HepG2 (cell line): ENCODE results near the gene ATP5PB. TPM values are rescaled to one million over a fixed set of nuclear protein-coding genes. Genes with fewer than 3 reads are reported as not detected.

ENCODE experiments used
- ATAC-seq: fragments of 200-7000 bp; cut with Tn5 transposase; 3 replicates; pipeline ENCODE4 v1.9.1; 2020; ENCODE audit warnings: mild to moderate bottlenecking, moderate library complexity
- BruUV-seq: library from RNA; stranded (reverse); fragments of 400-500 nt; replicated peaks from 2 replicates; lab custom pipeline; 2021; lab: Mats Ljungman, UMichigan
- CTCF ChIA-PET: fragments of 300-600 bp; formaldehyde crosslinking; extraction: SDS; loops from one replicate; lab custom pipeline; 2021; ENCODE audit warnings: low total read pairs, inconsistent platforms, low intra/inter-chr PET ratio; lab: Yijun Ruan, JAX
- POLR2A ChIA-PET: fragments of 350-600 bp; sonication (Branson Sonifier 250); formaldehyde crosslinking; loops from one replicate; lab custom pipeline; 2020; ENCODE audit warnings: antibody characterized with exemption, inconsistent platforms; lab: Yijun Ruan, JAX
- DNase-seq: peaks from one replicate; pipeline ENCODE4 v3.0.0-alpha.2; 2015; ENCODE audit warnings: low spot score
- FAIRE-seq: peaks from 3 replicates; lab custom pipeline; 2011; peaks lifted over from hg19 to GRCh38; lab: Jason Lieb, UNC
- H2AFZ ChIP-seq: one replicate; pipeline ENCODE4 v1.6.1; 2011; ENCODE audit warnings: low read length, inconsistent platforms
- H3K27ac ChIP-seq: fragments of 300-600 bp; 3 replicates; pipeline ENCODE4 v1.8.0; 2011; ENCODE audit warnings: mixed run types, mild to moderate bottlenecking, mixed read lengths, low read length, inconsistent platforms; ENCODE audit not compliant: insufficient read depth; ENCODE audit errors: extremely low read length
- H3K27me3 ChIP-seq, 2 experiments: fragments of 200-600 bp in 1 of 2; 2 replicates in 1 of 2; 3 replicates in 1 of 2; pipeline versions ENCODE4 v1.6.0 to v1.8.0; 2011; ENCODE audit warnings: low read length in 2 of 2, mild to moderate bottlenecking in 2 of 2, moderate library complexity in 2 of 2, inconsistent platforms in 1 of 2; ENCODE audit not compliant: insufficient read depth in 2 of 2, control insufficient read depth in 1 of 2
- H3K36me3 ChIP-seq, 2 experiments: fragments of 200-600 bp in 1 of 2; replicated peaks in 1 of 2; 2 replicates in 1 of 2; 3 replicates in 1 of 2; pipeline versions ENCODE4 v1.5.1 to v1.8.0; 2011; ENCODE audit warnings: low read length in 2 of 2, inconsistent platforms in 1 of 2; ENCODE audit not compliant: insufficient read depth in 2 of 2, control insufficient read depth in 1 of 2
- H3K4me1 ChIP-seq: 2 replicates; pipeline ENCODE4 v1.5.1; 2012; ENCODE audit warnings: low read length, inconsistent platforms; ENCODE audit not compliant: insufficient read depth
- H3K4me2 ChIP-seq: 2 replicates; pipeline ENCODE4 v1.6.0; 2011; ENCODE audit warnings: low read depth, low read length, inconsistent platforms
- H3K4me3 ChIP-seq, 3 experiments: fragments of 200-600 bp in 1 of 3; sonication (generic), shearing (Covaris generic) in 1 of 3; replicated peaks in 1 of 3; 2 replicates each; pipeline ENCODE4 v1.5.1; 2011 to 2016; ENCODE audit warnings: low read length in 3 of 3, inconsistent platforms in 2 of 3, low read depth in 2 of 3, mild to moderate bottlenecking in 2 of 3, control low read depth in 1 of 3, mixed read lengths in 1 of 3; ENCODE audit not compliant: insufficient read depth in 1 of 3
- H3K79me2 ChIP-seq: one replicate; pipeline ENCODE4 v1.6.1; 2011; ENCODE audit warnings: low read length, inconsistent platforms; ENCODE audit not compliant: insufficient read depth
- H3K9ac ChIP-seq: 2 replicates; pipeline ENCODE4 v1.6.0; 2011; ENCODE audit warnings: mild to moderate bottlenecking, low read depth, low read length, inconsistent platforms; ENCODE audit not compliant: insufficient read depth
- H3K9me3 ChIP-seq: 2 replicates; pipeline ENCODE4 v1.5.1; 2012; ENCODE audit warnings: mild to moderate bottlenecking, low read length
- H4K20me1 ChIP-seq: 2 replicates; pipeline ENCODE4 v1.6.0; 2011; ENCODE audit warnings: inconsistent platforms, mild to moderate bottlenecking, low read length, moderate library complexity; ENCODE audit not compliant: insufficient read depth
- AHDC1 ChIP-seq: sonication (generic); formaldehyde crosslinking; IDR thresholded peaks from 2 replicates; pipeline ENCODE4 v1.5.1; 2020; ENCODE audit warnings: mild to moderate bottlenecking, missing genetic modification reagents, borderline replicate concordance
- ARID2 ChIP-seq: sonication (generic); formaldehyde crosslinking; IDR thresholded peaks from 2 replicates; pipeline ENCODE4 v1.8.1; 2022; ENCODE audit warnings: mild to moderate bottlenecking, missing genetic modification reagents, borderline replicate concordance
- EZH2 ChIP-seq: conservative IDR thresholded peaks from 2 replicates; pipeline ENCODE4 v1.6.1; 2012; ENCODE audit warnings: mild to moderate bottlenecking, low read depth, low read length, moderate library complexity
- JUN ChIP-seq: sonication (generic); formaldehyde crosslinking; IDR thresholded peaks from 2 replicates; pipeline ENCODE4 v1.4.0; 2020; ENCODE audit warnings: mild to moderate bottlenecking, missing genetic modification reagents
- MAF1 ChIP-seq: sonication (generic); formaldehyde crosslinking; IDR thresholded peaks from 2 replicates; pipeline ENCODE4 v1.5.0; 2020; ENCODE audit warnings: missing genetic modification reagents, borderline replicate concordance
- MLXIP ChIP-seq: sonication (generic); formaldehyde crosslinking; IDR thresholded peaks from 2 replicates; pipeline ENCODE4 v1.9.0; 2021; ENCODE audit warnings: missing genetic modification reagents, borderline replicate concordance
- RAD51 ChIP-seq: fragments of 450-650 bp; IDR thresholded peaks from 2 replicates; pipeline ENCODE4 v1.6.1; 2016; ENCODE audit warnings: borderline replicate concordance
- SKIL ChIP-seq: sonication (generic); formaldehyde crosslinking; IDR thresholded peaks from 2 replicates; pipeline ENCODE4 v1.8.0; 2022; ENCODE audit warnings: missing genetic modification reagents, mild to moderate bottlenecking, moderate library complexity, borderline replicate concordance
- STAG1 ChIP-seq: sonication (generic); formaldehyde crosslinking; IDR thresholded peaks from 2 replicates; pipeline ENCODE4 v1.4.0; 2020; ENCODE audit warnings: missing genetic modification reagents
- ZBTB20 ChIP-seq: sonication (generic); formaldehyde crosslinking; IDR thresholded peaks from 2 replicates; pipeline ENCODE4 v1.8.1; 2023; ENCODE audit warnings: missing genetic modification reagents, low read depth, mild to moderate bottlenecking, borderline replicate concordance
- ZNF205 ChIP-seq: IDR thresholded peaks from 2 replicates; pipeline ENCODE4 v1.6.1; 2018; ENCODE audit warnings: missing biosample characterization, missing genetic modification reagents
- ZNF235 ChIP-seq: sonication (generic); formaldehyde crosslinking; IDR thresholded peaks from 2 replicates; pipeline ENCODE4 v1.8.1; 2023; ENCODE audit warnings: mild to moderate bottlenecking, missing genetic modification reagents, borderline replicate concordance
- ZNF44 ChIP-seq: sonication (generic); formaldehyde crosslinking; IDR thresholded peaks from 2 replicates; pipeline ENCODE4 v1.5.1; 2020; ENCODE audit warnings: mild to moderate bottlenecking, missing genetic modification reagents
- WGBS: methylation state at CpG from one replicate; pipeline ENCODE4 v1.1.6; 2017; ENCODE audit warnings: low lambda C conversion rate; 5-methylcytosine and 5-hydroxymethylcytosine counted together
- in situ Hi-C: cut with HindIII; loops from 2 replicates; pipeline ENCODE4 v1.10.0; 2017; ENCODE audit warnings: low pct_unique_long_range_greater_than_20kb; ENCODE audit not compliant: extremely low pct_ligation_motif_present
- intact Hi-C: fragments of 100-400 bp; cut with micrococcal nuclease; formaldehyde crosslinking; loops from one replicate; pipeline ENCODE4 v1.10.0; 2022; ENCODE audit not compliant: unreplicated experiment
- polyA plus RNA-seq, 8 experiments: library from polyadenylated mRNA; depleted of rRNA in 3 of 8; stranded (reverse) in 7 of 8; unstranded in 1 of 8; fragments of >200 nt; fragmentation: Illumina TruSeq in 4 of 8; extraction: Trizol in 4 of 8; gene quantifications; 2 replicates each; pipeline versions ENCODE4 v1.2.1 to v1.2.3, GENCODE V29; 2011 to 2016; ENCODE audit warnings: low read depth in 4 of 8, missing spikeins in 1 of 8, mixed read lengths in 1 of 8; ENCODE audit not compliant: insufficient read depth in 1 of 8
- total RNA-seq, 5 experiments: library from RNA; depleted of rRNA; stranded (reverse); fragments of >200 nt; fragmentation: Illumina TruSeq; extraction: Trizol; gene quantifications; 2 replicates each; pipeline ENCODE4 v1.2.3, GENCODE V29; 2016; ENCODE audit warnings: low read depth in 1 of 5

Gene ATP5PB
- total and polyA plus RNA-seq, 2 of the 13 experiments (the other 11 are each of a cell fraction or from before 2014, with no cell fraction given) = 297 to 541 TPM

GRCh38 chr1:111448482-111448917 is 764 bp upstream of the ATP5PB start:
- Histone ChIP-seq H3K27me3 (no peaks in the 10 kb centered on the region; a peak in 1 of 5 replicates), H3K9ac (peak overlapping the region; percentile 82), H4K20me1 (no peaks in the 10 kb centered on the region), H3K79me2 (peaks cover 54% of the 10 kb centered on the region), H3K9me3 (no peaks in the 10 kb centered on the region), H2AFZ (no peak overlapping the region), H3K4me2 (peak overlapping the region; percentile 76), H3K36me3 (peaks cover 6 to 16% of the 10 kb centered on the region in 2 experiments), H3K27ac (peak overlapping the region; percentile 86), H3K4me3 (peak overlapping the region; percentile 77 to 98 (median 96)), H3K4me1 (peaks cover 54% of the 10 kb centered on the region)
- ChIA-PET POLR2A (interaction anchor here (0.9 to 1.6 kb wide), 7 partner anchors 14 to 403 kb away, joined by 3 to 8 read pairs (median 5); no protein-coding TSS in a partner anchor), CTCF (no interaction called here)
- DNase-seq (no peak), ATAC-seq (peak; percentile 16; the same call in 2 of the 3 replicates), FAIRE-seq (no peak)
- WGBS = 0% methylated on average over 14 of the region's 25 CpGs
- BruUV-seq = no TSS peak
- intact Hi-C loops = no loop called here
- in situ Hi-C loops = no loop called here
- TF ChIP-seq ZNF205 (CRISPR knock-in tag) = no peak
- no peak for TF ChIP-seq EZH2
- no peak for TF ChIP-seq SKIL (CRISPR knock-in tag)
- no peak for TF ChIP-seq ZBTB20 (CRISPR knock-in tag)
- no peak for TF ChIP-seq ZNF44 (CRISPR knock-in tag)
- TF ChIP-seq ZNF235 (CRISPR knock-in tag) = no peak
- no peak for TF ChIP-seq MLXIP (CRISPR knock-in tag)
- TF ChIP-seq ARID2 (CRISPR knock-in tag) = no peak
- TF ChIP-seq RAD51 = no peak
- TF ChIP-seq STAG1 (CRISPR knock-in tag) = no peak
- no peak for TF ChIP-seq MAF1
- TF ChIP-seq JUN (CRISPR knock-in tag) = no peak
- TF ChIP-seq AHDC1 (CRISPR knock-in tag) = no peak
